GM12878 (cell line): ENCODE data around the gene MAD1L1. TPM values are rescaled to one million over a fixed set of nuclear protein-coding genes. Genes with fewer than 3 reads are reported as not detected.

Source experiments
- ATAC-seq: fragments of 200-7000 bp; cut with Tn5 transposase; 3 replicates; pipeline ENCODE4 v1.9.1; 2020; ENCODE audit warnings: mild to moderate bottlenecking, moderate library complexity
- BruUV-seq: library from RNA; stranded (reverse); fragments of 400-500 nt; replicated peaks from 2 replicates; lab custom pipeline; 2021; lab: Mats Ljungman, UMichigan
- CTCF ChIA-PET: fragments of 300-600 bp; sonication (Branson Sonifier 250); formaldehyde crosslinking; extraction: SDS; loops from one replicate; lab custom pipeline; 2021; ENCODE audit warnings: inconsistent platforms; lab: Yijun Ruan, JAX
- POLR2A ChIA-PET: fragments of 350-600 bp; formaldehyde crosslinking; extraction: SDS; loops from one replicate; lab custom pipeline; 2021; ENCODE audit warnings: inconsistent platforms; lab: Charles Lee
- RAD21 ChIA-PET: fragments of 300-600 bp; sonication (Branson Sonifier 250); formaldehyde crosslinking; loops from one replicate; lab custom pipeline; 2023; ENCODE audit warnings: antibody characterized with exemption; ENCODE audit not compliant: unreplicated experiment; lab: Charles Lee
- SMC1A ChIA-PET: fragments of 300-600 bp; sonication (Branson Sonifier 250); formaldehyde crosslinking; loops from one replicate; lab custom pipeline; 2023; ENCODE audit not compliant: unreplicated experiment, uncharacterized antibody; lab: Charles Lee
- DNase-seq: peaks from one replicate; pipeline ENCODE4 v3.0.0-alpha.2; 2011; ENCODE audit warnings: low read depth, low spot score
- FAIRE-seq: peaks from 3 replicates; lab custom pipeline; 2011; peaks lifted over from hg19 to GRCh38; lab: Jason Lieb, UNC
- H2AFZ ChIP-seq: 2 replicates; pipeline ENCODE4 v1.6.0; 2011; ENCODE audit warnings: low read depth, low read length, control low read depth; ENCODE audit not compliant: control insufficient read depth
- H3K27ac ChIP-seq: 2 replicates; pipeline ENCODE4 v1.5.1; 2011; ENCODE audit warnings: control low read depth; ENCODE audit not compliant: control insufficient read depth, insufficient read depth
- H3K27me3 ChIP-seq, 2 experiments: replicated peaks in 1 of 2; 2 replicates each; pipeline versions ENCODE4 v1.6.0 to v1.6.1; 2011; ENCODE audit warnings: low read length in 1 of 2; ENCODE audit not compliant: control insufficient read depth in 2 of 2, insufficient read depth in 2 of 2
- H3K36me3 ChIP-seq, 2 experiments: 2 replicates each; pipeline ENCODE4 v1.5.1; 2011; ENCODE audit warnings: low read length in 1 of 2; ENCODE audit not compliant: control insufficient read depth in 2 of 2, insufficient read depth in 2 of 2
- H3K4me1 ChIP-seq: 2 replicates; pipeline ENCODE4 v1.6.1; 2011; ENCODE audit warnings: mild to moderate bottlenecking, low read length, moderate library complexity, mixed read lengths; ENCODE audit not compliant: control insufficient read depth, insufficient read depth
- H3K4me2 ChIP-seq: 2 replicates; pipeline ENCODE4 v1.6.0; 2011; ENCODE audit warnings: control low read depth; ENCODE audit not compliant: control insufficient read depth, insufficient read depth
- H3K4me3 ChIP-seq: fragments of 200-600 bp; sonication (generic); 2 replicates; pipeline ENCODE4 v1.5.1; 2016
- H3K79me2 ChIP-seq: 2 replicates; pipeline ENCODE4 v1.6.0; 2011; ENCODE audit warnings: low read length; ENCODE audit not compliant: control insufficient read depth, insufficient read depth
- H3K9ac ChIP-seq: 2 replicates; pipeline ENCODE4 v1.8.0; 2011; ENCODE audit warnings: low read length, control low read depth, mixed read lengths; ENCODE audit not compliant: control insufficient read depth, insufficient read depth
- H3K9me3 ChIP-seq: replicated peaks from 3 replicates; pipeline ENCODE4 v1.5.1; 2011; ENCODE audit warnings: mild to moderate bottlenecking, low read length; ENCODE audit not compliant: control insufficient read depth, insufficient read depth
- H4K20me1 ChIP-seq: 2 replicates; pipeline ENCODE4 v1.6.0; 2011; ENCODE audit not compliant: control insufficient read depth, insufficient read depth
- BCLAF1 ChIP-seq: fragments of 450-650 bp; IDR thresholded peaks from 2 replicates; pipeline ENCODE4 v1.6.1; 2017; ENCODE audit warnings: antibody characterized with exemption, mild to moderate bottlenecking, moderate library complexity
- CHD1 ChIP-seq: IDR thresholded peaks from 2 replicates; pipeline ENCODE4 v1.6.1; 2012; ENCODE audit warnings: low read depth, low read length, improper control_type of control experiment
- E2F8 ChIP-seq: fragments of 450-650 bp; IDR thresholded peaks from 2 replicates; pipeline ENCODE4 v1.6.1; 2018; ENCODE audit warnings: mild to moderate bottlenecking, low read depth, moderate library complexity; ENCODE audit not compliant: partially characterized antibody
- EZH2 ChIP-seq: IDR thresholded peaks from 2 replicates; pipeline ENCODE4 v1.6.1; 2012; ENCODE audit warnings: low read depth, mild to moderate bottlenecking, control low read depth, inconsistent platforms, low read length, borderline replicate concordance; ENCODE audit not compliant: control insufficient read depth
- HCFC1 ChIP-seq: fragments of 150-350 bp; IDR thresholded peaks from 2 replicates; pipeline ENCODE4 v1.6.1; 2014; ENCODE audit warnings: low read length
- IRF4 ChIP-seq: IDR thresholded peaks from 2 replicates; pipeline ENCODE4 v1.6.1; 2011; ENCODE audit warnings: low read depth, low read length
- LARP7 ChIP-seq: fragments of 450-650 bp; IDR thresholded peaks from 2 replicates; pipeline ENCODE4 v1.6.1; 2017; ENCODE audit warnings: mild to moderate bottlenecking
- NFYB ChIP-seq: IDR thresholded peaks from 2 replicates; pipeline ENCODE4 v1.6.1; 2011; ENCODE audit warnings: low read depth, mild to moderate bottlenecking, low read length, improper control_type of control experiment, moderate library complexity; ENCODE audit not compliant: insufficient read depth
- NRF1 ChIP-seq: conservative IDR thresholded peaks from 2 replicates; pipeline ENCODE4 v1.6.1; 2011; ENCODE audit warnings: mild to moderate bottlenecking, low read depth, low read length, improper control_type of control experiment
- PAX8 ChIP-seq: fragments of 450-650 bp; IDR thresholded peaks from 2 replicates; pipeline ENCODE4 v1.6.1; 2017; ENCODE audit warnings: mild to moderate bottlenecking, moderate library complexity
- POLR2A ChIP-seq: IDR thresholded peaks from 2 replicates; pipeline ENCODE4 v1.6.1; 2011; ENCODE audit warnings: low read depth, mild to moderate bottlenecking, low read length
- RBBP5 ChIP-seq: fragments of 200-600 bp; sonication (generic); conservative IDR thresholded peaks from 2 replicates; pipeline ENCODE4 v1.6.1; 2016
- SMAD1 ChIP-seq: fragments of 450-650 bp; IDR thresholded peaks from 2 replicates; pipeline ENCODE4 v1.6.1; 2018; ENCODE audit warnings: mild to moderate bottlenecking, low read depth; ENCODE audit not compliant: partially characterized antibody
- SREBF1 ChIP-seq: IDR thresholded peaks from 2 replicates; pipeline ENCODE4 v1.6.1; 2012; ENCODE audit warnings: mild to moderate bottlenecking, low read length
- SUZ12 ChIP-seq: fragments of 200-600 bp; sonication (generic); IDR thresholded peaks from one replicate; pipeline ENCODE4 v1.6.1; 2018; ENCODE audit warnings: antibody characterized with exemption, mild to moderate bottlenecking; ENCODE audit not compliant: unreplicated experiment
- TBL1XR1 ChIP-seq: IDR thresholded peaks from 2 replicates; pipeline ENCODE4 v1.6.1; 2012; ENCODE audit warnings: low read depth, low read length, improper control_type of control experiment
- WGBS: methylation state at CpG from one replicate; pipeline ENCODE4 v1.1.6; 2016; ENCODE audit warnings: low lambda C conversion rate; ENCODE audit not compliant: insufficient replicate concordance, insufficient coverage; ENCODE audit errors: missing lambda C conversion rate; 5-methylcytosine and 5-hydroxymethylcytosine counted together
- in situ Hi-C: fragments of 300-500 bp; cut with MboI; formaldehyde crosslinking; loops from 9 replicates; pipeline ENCODE4 v1.14.3; 2018; ENCODE audit warnings: mixed read lengths
- intact Hi-C: fragments of 100-400 bp; cut with micrococcal nuclease; formaldehyde crosslinking; loops from one replicate; pipeline ENCODE4 v1.14.2; 2022; ENCODE audit not compliant: unreplicated experiment
- polyA plus RNA-seq, 11 experiments: library from polyadenylated mRNA; depleted of rRNA in 4 of 11; unstranded in 6 of 11; stranded (reverse) in 5 of 11; fragments of >200 nt; fragmentation: Nextera tagmentation in 4 of 11; fragmentation: Illumina TruSeq in 1 of 11; extraction: Ambion mirVana in 4 of 11; extraction: Trizol in 1 of 11; gene quantifications; 1 replicate in 1 of 11; 2 replicates in 10 of 11; pipeline versions ENCODE4 v1.2.1 to v1.2.3, GENCODE V29; 2011 to 2016; ENCODE audit warnings: inconsistent platforms in 2 of 11, missing spikeins in 2 of 11, low read depth in 1 of 11
- total RNA-seq, 4 experiments: library from RNA; depleted of rRNA in 3 of 4; stranded (reverse); fragments of >200 nt in 3 of 4; fragmentation: Illumina TruSeq in 1 of 4; extraction: Trizol in 1 of 4; gene quantifications; 2 replicates each; pipeline versions ENCODE4 v1.2.1 to v1.2.3, GENCODE V29; 2013 to 2021
- TF ChIP-seq, protein P1 (sequence below): IDR thresholded peaks from 2 replicates; pipeline ENCODE4 v1.6.1; 2011; ENCODE audit warnings: borderline replicate concordance, low read depth, mild to moderate bottlenecking, moderate library complexity, mixed read lengths, low read length; ENCODE audit not compliant: insufficient read depth; ENCODE audit errors: extremely low read length
- TF ChIP-seq, protein P2 (sequence below): IDR thresholded peaks from 2 replicates; pipeline ENCODE4 v1.6.1; 2011; ENCODE audit warnings: low read depth, mild to moderate bottlenecking, low read length, moderate library complexity, borderline replicate concordance; ENCODE audit errors: extremely low read depth

MAD1L1 gene
- total and polyA plus RNA-seq, 10 of the 15 experiments (the other 5 are each of a cell fraction or from before 2014, with no cell fraction given) = 2.2 to 76.8 (median 38.3) TPM

DNA sequence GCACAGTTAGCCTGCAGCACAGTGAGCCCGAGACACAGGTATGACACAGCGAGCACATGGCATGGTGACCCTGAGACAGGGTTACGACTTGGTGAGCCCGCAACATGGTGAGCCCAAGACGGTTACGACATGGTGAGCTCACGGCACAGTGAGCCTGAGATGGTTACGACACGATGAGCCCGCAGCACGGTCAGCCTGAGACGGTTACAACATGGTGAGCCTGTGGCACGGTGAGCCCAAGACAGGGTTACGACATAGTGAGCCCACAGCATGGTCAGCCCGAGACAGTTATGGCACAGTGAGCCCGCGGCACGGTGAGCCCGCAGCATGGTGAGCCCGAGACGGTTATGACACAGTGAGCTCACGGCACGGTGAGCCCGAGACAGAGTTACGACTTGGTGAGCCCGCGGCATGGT is 156.1 kb downstream of the MAD1L1 start:
- no peak overlapping the region for H2AFZ ChIP-seq
- H3K4me3 ChIP-seq = no peak overlapping the region
- ChIA-PET CTCF (no interaction called here), POLR2A (no interaction called here), SMC1A (no interaction called here), RAD21 (no interaction called here)
- intact Hi-C loops (no loop called here), in situ Hi-C loops (no loop called here)
- H3K79me2 ChIP-seq = no peaks in the 10 kb centered on the region
- no peaks in the 10 kb centered on the region for H3K9me3 ChIP-seq
- peaks cover 0 to 9% of the 10 kb centered on the region in 2 experiments; a peak in 2 of 4 replicates for H3K36me3 ChIP-seq
- no peak for DNase-seq
- no TSS peak for BruUV-seq
- no peak for FAIRE-seq
- no peaks in the 10 kb centered on the region for H4K20me1 ChIP-seq
- no peak overlapping the region for H3K9ac ChIP-seq
- peaks cover 10% of the 10 kb centered on the region for H3K4me1 ChIP-seq
- no peak overlapping the region for H3K27ac ChIP-seq
- no peak for ATAC-seq
- no peaks in the 10 kb centered on the region for H3K27me3 ChIP-seq
- 98% methylated on average over 22 of the region's 27 CpGs for WGBS
- H3K4me2 ChIP-seq = no peak overlapping the region
- TF ChIP-seq CHD1 (no peak), PAX8 (no peak), BCLAF1 (no peak), POLR2A (no peak), SMAD1 (no peak), SREBF1 (no peak), LARP7 (no peak), TBL1XR1 (no peak), IRF4 (no peak), HCFC1 (no peak), SUZ12 (no peak), E2F8 (no peak), EZH2 (no peak), RBBP5 (no peak), NFYB (no peak), NRF1 (no peak)
- TF ChIP-seq, protein P1, sequence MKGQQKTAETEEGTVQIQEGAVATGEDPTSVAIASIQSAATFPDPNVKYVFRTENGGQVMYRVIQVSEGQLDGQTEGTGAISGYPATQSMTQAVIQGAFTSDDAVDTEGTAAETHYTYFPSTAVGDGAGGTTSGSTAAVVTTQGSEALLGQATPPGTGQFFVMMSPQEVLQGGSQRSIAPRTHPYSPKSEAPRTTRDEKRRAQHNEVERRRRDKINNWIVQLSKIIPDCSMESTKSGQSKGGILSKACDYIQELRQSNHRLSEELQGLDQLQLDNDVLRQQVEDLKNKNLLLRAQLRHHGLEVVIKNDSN = no peak
- TF ChIP-seq, protein P2, sequence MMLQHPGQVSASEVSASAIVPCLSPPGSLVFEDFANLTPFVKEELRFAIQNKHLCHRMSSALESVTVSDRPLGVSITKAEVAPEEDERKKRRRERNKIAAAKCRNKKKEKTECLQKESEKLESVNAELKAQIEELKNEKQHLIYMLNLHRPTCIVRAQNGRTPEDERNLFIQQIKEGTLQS = no peak
